Fibroblast of lung (primary cell): Measurements from ENCODE around the gene MPL. TPM values are rescaled to one million over a fixed set of nuclear protein-coding genes. Genes with fewer than 3 reads are reported as not detected.
A peak's percentile ranks its signal among the peaks of the same experiment; 100 is the strongest.

Experiments
- DNase-seq, 2 donors: peaks; one replicate each; pipeline versions ENCODE4 v3.0.0 to v3.0.0-alpha.2; 2010; ENCODE audit warnings: low read depth in 2 of 2
- H2AFZ ChIP-seq: 2 replicates; pipeline ENCODE4 v1.5.1; 2012; ENCODE audit warnings: low read length, control low read depth, inconsistent platforms
- H3K27ac ChIP-seq: 2 replicates; pipeline ENCODE4 v1.5.1; 2011; ENCODE audit warnings: low read length, control low read depth; ENCODE audit not compliant: insufficient read depth
- H3K27me3 ChIP-seq: 2 replicates; pipeline ENCODE4 v1.5.1; 2011; ENCODE audit warnings: mild to moderate bottlenecking, low read length; ENCODE audit not compliant: control insufficient read depth, insufficient read depth
- H3K36me3 ChIP-seq: 2 replicates; pipeline ENCODE4 v1.5.1; 2011; ENCODE audit warnings: low read length; ENCODE audit not compliant: control insufficient read depth, insufficient read depth
- H3K4me1 ChIP-seq: 2 replicates; pipeline ENCODE4 v1.5.1; 2011; ENCODE audit warnings: low read length; ENCODE audit not compliant: control insufficient read depth, insufficient read depth; ENCODE audit errors: extremely low read depth
- H3K4me2 ChIP-seq: 2 replicates; pipeline ENCODE4 v1.5.1; 2011; ENCODE audit warnings: low read length, control low read depth; ENCODE audit not compliant: insufficient read depth; ENCODE audit errors: extremely low read depth
- H3K4me3 ChIP-seq, 4 experiments: fragments of 200-600 bp in 1 of 4; sonication (generic) in 1 of 4; replicated peaks in 1 of 4; 2 replicates each; pipeline ENCODE4 v1.5.1; 2011 to 2016; ENCODE audit warnings: low read length in 4 of 4, low read depth in 3 of 4, mild to moderate bottlenecking in 3 of 4, control low read depth in 2 of 4, inconsistent platforms in 1 of 4, mixed read lengths in 1 of 4; ENCODE audit not compliant: insufficient read depth in 1 of 4; ENCODE audit errors: control extremely low read depth in 1 of 4
- H3K79me2 ChIP-seq: 2 replicates; pipeline ENCODE4 v1.5.1; 2012; ENCODE audit warnings: mild to moderate bottlenecking, low read length, inconsistent platforms; ENCODE audit not compliant: control insufficient read depth, insufficient read depth
- H3K9ac ChIP-seq: 2 replicates; pipeline ENCODE4 v1.5.1; 2011; ENCODE audit warnings: mild to moderate bottlenecking, low read length, control low read depth; ENCODE audit not compliant: insufficient read depth
- H3K9me3 ChIP-seq: 2 replicates; pipeline ENCODE4 v1.5.1; 2012; ENCODE audit warnings: low read depth, low read length; ENCODE audit not compliant: control insufficient read depth, insufficient read depth
- H4K20me1 ChIP-seq: 2 replicates; pipeline ENCODE4 v1.5.1; 2011; ENCODE audit warnings: low read length; ENCODE audit not compliant: control insufficient read depth, insufficient read depth; ENCODE audit errors: extremely low read depth
- CTCF ChIP-seq, 2 donors: IDR thresholded peaks in 1 of 2; conservative IDR thresholded peaks in 1 of 2; 1 replicate in 1 of 2; 2 replicates in 1 of 2; pipeline ENCODE4 v1.5.1; 2011 to 2012; ENCODE audit warnings: low read length in 2 of 2, control low read depth in 1 of 2, inconsistent platforms in 1 of 2, low read depth in 1 of 2, mild to moderate bottlenecking in 1 of 2
- EZH2 ChIP-seq: IDR thresholded peaks from 2 replicates; pipeline ENCODE4 v1.5.1; 2012; ENCODE audit warnings: low read length, control low read depth, mild to moderate bottlenecking; ENCODE audit errors: missing control alignments
- polyA plus RNA-seq, 2 donors: library from polyadenylated mRNA; depleted of rRNA in 1 of 2; stranded (reverse) in 1 of 2; unstranded in 1 of 2; fragments of >200 nt; gene quantifications; 2 replicates each; pipeline ENCODE4 v1.2.1, GENCODE V29; 2011 to 2012; ENCODE audit warnings: missing spikeins in 1 of 2
- total RNA-seq: library from RNA; depleted of rRNA; stranded (reverse); fragments of >200 nt; gene quantifications from 2 replicates; pipeline ENCODE4 v1.2.1, GENCODE V29; 2014

The MPL gene
- total and polyA plus RNA-seq, 2 donors (not counting 1 experiment from before 2014, with no cell fraction given), result not detected

- H4K20me1 ChIP-seq, result no peaks in the 10 kb centered on the region
- no peak overlapping the region for H2AFZ ChIP-seq
- H3K27me3 ChIP-seq, result no peaks in the 10 kb centered on the region
Observed at GRCh38 chr1:43354471-43354870, 16.9 kb downstream of the MPL start.

GRCh38 chr1:43354936-43355335 is 17.3 kb downstream of the MPL start:
- peak in 1 of 2 donors; percentile 44 for DNase-seq
- no peak overlapping the region for H2AFZ ChIP-seq
- no peaks in the 10 kb centered on the region for H4K20me1 ChIP-seq
- no peak overlapping the region for H3K27ac ChIP-seq
- H3K9me3 ChIP-seq, result no peaks in the 10 kb centered on the region
- peaks cover 9% of the 10 kb centered on the region for H3K4me1 ChIP-seq
- no peak overlapping the region for H3K4me3 ChIP-seq
- no peaks in the 10 kb centered on the region for H3K36me3 ChIP-seq
- peaks cover 11% of the 10 kb centered on the region for H3K79me2 ChIP-seq
- H3K4me2 ChIP-seq, result no peak overlapping the region
- H3K9ac ChIP-seq, result no peak overlapping the region
- no peak for TF ChIP-seq CTCF (conservative IDR thresholded peaks at IDR 0.05 in 1 of 2, IDR thresholded peaks at IDR 0.05 in 1 of 2; ENCODE audit: low read depth in 1 of 2, low read length in 2 of 2)
- TF ChIP-seq EZH2, result no peak
- no peaks in the 10 kb centered on the region for H3K27me3 ChIP-seq

More at GRCh38 chr1:43354471-43354870, 16.9 kb downstream of the MPL start:
- Histone ChIP-seq H3K79me2 (peaks cover 7% of the 10 kb centered on the region), H3K36me3 (no peaks in the 10 kb centered on the region), H3K27ac (no peak overlapping the region), H3K4me1 (peaks cover 7% of the 10 kb centered on the region), H3K9me3 (no peaks in the 10 kb centered on the region), H3K4me3 (no peak overlapping the region), H3K9ac (no peak overlapping the region), H3K4me2 (no peak overlapping the region)
- TF ChIP-seq CTCF (conservative IDR thresholded peaks at IDR 0.05 in 1 of 2, IDR thresholded peaks at IDR 0.05 in 1 of 2; ENCODE audit: low read depth in 1 of 2, low read length in 2 of 2) (no peak), EZH2 (no peak)
- no peak for DNase-seq

GRCh38 chr1:43357251-43357650 is 19.6 kb downstream of the MPL start:
- Histone ChIP-seq H3K27me3 (no peaks in the 10 kb centered on the region), H4K20me1 (no peaks in the 10 kb centered on the region), H3K9ac (no peak overlapping the region), H2AFZ (no peak overlapping the region), H3K4me3 (no peak overlapping the region), H3K9me3 (no peaks in the 10 kb centered on the region), H3K79me2 (peaks cover 34% of the 10 kb centered on the region), H3K4me2 (no peak overlapping the region), H3K27ac (no peak overlapping the region), H3K4me1 (peaks cover 15% of the 10 kb centered on the region), H3K36me3 (peaks cover 15% of the 10 kb centered on the region)
- no peak for DNase-seq
- no peak for TF ChIP-seq EZH2
- TF ChIP-seq CTCF (conservative IDR thresholded peaks at IDR 0.05 in 1 of 2, IDR thresholded peaks at IDR 0.05 in 1 of 2; ENCODE audit: low read depth in 1 of 2, low read length in 2 of 2), result no peak
